ENCODE measurements around the gene NRN1L.
A peak's percentile ranks its signal among the peaks of the same experiment; 100 is the strongest.
"Not testable (repeated sequence)": the region's sequence is repeated elsewhere in the genome, so short reads cannot be mapped to it uniquely, and the experiment has no call there.

NRN1L gene

DNA sequence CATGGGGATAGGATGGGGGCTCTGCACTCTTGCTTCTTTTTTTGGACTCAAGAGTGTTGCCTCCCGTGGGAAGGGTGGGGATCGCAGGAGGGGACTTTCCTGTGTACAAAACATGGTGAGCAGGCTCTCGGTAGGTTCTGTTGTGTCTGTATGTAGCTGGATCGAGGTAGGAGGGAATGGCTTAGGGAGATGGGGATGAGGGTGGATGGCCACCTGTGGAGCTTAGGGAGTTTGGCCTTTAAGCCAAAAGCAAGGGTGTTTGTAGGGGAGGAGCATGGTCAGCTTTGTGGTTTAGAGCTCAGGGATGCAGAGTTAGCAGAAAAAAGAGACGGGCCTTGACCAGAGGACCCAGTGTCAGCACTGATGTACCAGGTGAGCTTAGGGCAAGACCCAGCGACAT is 22.8 kb upstream of the NRN1L start:
- no peak for ATAC-seq

- ATAC-seq: no peak
These were observed 21.8 kb upstream of the NRN1L start for GRCh38 chr16:67862623-67863583.

DNA sequence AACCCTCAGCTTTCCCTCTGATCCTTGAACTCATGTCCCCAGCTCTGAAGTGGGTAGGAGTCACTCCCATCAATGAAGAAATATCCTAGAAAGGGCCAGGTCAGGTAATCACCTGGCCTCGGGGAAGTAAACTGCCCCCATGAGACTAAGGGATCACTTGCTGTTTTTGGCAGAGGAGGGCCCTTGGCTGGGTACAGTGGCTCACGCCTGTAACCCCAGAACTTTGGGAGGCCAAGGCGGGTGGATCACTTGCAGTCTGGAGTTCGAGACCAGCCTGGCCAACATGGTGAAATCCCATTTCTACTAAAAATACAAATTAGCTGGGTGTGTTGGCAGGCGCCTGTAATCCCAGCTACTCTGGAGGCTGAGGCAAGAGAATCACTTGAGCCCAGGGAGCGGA is 20.6 kb upstream of the NRN1L start:
- ATAC-seq: not testable (repeated sequence)

- ATAC-seq: no peak
These were observed 20.1 kb upstream of the NRN1L start for GRCh38 chr16:67864594-67864993.

GRCh38 chr16:67865318-67865717 is 19.4 kb upstream of the NRN1L start:
- peak in 1 of 2 donors; percentile 58 for ATAC-seq

GRCh38 chr16:67868290-67868689 is 16.4 kb upstream of the NRN1L start:
- ATAC-seq: no peak

- ATAC-seq: no peak
These were observed 15.0 kb upstream of the NRN1L start for GRCh38 chr16:67869653-67870052.

- no peak for ATAC-seq
These were observed 13.4 kb upstream of the NRN1L start for GRCh38 chr16:67871256-67871655.

DNA sequence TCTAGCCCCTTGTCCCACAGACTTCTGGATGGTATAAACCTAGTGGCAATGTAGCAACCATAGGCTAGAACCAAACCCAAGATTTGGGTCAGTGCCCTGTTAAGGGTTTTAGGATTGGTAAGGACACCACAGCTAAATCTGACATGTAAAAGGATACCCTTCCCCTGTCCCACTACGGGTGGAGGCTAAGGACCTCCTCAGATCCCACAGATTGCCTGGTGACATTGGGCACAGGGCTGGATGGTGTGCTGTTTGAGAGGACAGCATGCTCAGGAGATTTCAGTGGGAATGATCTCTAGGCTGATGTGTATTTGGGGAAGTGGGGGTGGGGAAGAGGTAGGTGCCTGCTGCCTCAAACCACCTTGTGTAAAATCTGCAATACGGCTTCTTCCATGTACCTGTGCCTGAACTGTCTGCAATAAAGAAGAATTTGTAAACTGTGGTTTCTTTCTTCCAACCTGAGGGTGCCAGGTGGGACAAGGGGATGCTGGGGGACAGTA is 12.5 kb upstream of the NRN1L start:
- no peak for ATAC-seq

- peak; percentile 92 to 94 for ATAC-seq
These were observed 11.9 kb upstream of the NRN1L start, which contains the start of gene EDC4 for GRCh38 chr16:67872631-67873434. EDC4 (plus strand) TSS chr16:67873052; CDS start chr16:67873262, 210 bp downstream.

DNA sequence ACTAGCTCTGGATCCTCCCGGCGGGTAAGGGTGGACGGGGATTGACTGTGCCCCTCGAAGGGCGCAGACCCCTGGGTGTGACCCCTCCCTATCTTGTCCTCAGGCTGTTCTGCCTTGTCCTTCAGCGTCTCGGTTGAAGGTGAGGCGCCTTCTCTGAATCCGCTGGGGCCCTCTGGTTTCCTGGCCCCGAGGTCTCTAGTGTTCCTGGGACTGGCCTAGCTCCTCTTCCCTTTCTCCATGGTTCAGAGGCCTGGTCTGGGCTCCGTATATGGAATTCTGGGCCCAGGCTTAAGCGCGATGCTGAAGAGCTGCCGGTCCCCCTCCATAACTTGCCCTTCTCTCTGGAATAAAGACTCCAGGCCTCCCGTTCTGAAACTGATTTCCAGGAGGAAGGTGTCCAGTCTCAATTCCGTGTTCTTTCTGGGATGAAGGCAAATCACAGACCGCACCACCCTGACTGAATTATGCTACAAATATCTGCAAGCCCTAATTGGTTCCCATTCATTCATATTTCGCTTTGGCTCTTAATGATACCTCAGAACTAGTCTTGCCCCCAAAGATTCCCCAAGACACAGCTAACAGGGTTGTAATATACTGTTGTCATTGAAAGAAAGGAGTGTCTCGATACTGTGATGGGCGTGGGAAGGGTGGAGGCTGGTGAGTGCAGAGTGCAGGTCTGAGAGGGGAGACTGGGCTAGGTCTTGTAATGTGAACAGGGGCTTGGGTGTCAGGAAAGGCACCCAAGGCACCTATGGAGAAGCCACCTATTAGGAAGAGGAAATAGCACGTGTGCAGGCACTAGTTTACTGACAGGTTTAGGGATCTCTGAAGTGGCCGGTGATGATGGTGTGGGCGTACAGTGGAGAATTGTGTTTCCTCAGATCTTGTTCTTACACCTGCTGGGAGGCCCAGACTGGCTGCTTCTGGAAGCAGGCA is 11.0 kb upstream of the NRN1L start:
- ATAC-seq: peak in 1 of 2 donors; percentile 11

DNA sequence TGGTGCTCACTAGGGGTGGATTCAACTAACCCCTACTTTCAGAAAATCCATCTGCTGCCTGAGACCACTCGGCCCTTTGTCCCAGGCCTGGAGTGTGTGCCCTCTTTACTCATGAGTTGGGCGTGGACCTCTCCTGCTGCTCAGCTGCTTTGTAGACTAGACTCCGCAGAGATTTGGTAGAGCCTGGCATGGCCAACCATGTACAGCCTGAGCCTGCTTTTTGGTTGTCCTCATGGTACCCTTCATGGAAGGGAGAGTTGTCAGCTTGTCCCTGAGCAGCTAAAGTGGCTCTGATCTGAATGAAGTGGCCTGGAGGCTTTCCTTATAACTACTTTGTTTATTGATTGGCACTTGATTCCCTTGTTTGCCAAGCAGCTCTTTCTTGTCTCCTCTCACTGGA is 10.3 kb upstream of the NRN1L start:
- ATAC-seq: no peak

DNA sequence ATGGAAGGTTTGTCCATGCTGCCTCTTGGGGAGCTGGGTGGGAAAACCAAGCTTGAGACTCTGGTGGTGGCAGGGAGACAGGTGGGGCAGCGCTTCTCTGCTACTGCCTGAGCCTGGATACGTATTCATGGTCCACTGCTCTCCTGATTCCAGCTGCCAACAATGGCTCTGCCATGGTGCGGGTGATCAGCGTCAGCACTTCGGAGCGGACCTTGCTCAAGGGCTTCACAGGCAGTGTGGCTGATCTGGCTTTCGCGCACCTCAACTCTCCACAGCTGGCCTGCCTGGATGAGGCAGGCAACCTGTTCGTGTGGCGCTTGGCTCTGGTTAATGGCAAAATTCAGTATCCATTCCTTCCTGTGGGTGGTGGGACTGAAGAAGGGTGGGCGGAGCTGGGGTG is 7.6 kb upstream of the NRN1L start:
- ATAC-seq: no peak

GRCh38 chr16:67878232-67878631 is 6.5 kb upstream of the NRN1L start:
- ATAC-seq: no peak

GRCh38 chr16:67878846-67879245 is 5.8 kb upstream of the NRN1L start:
- no peak for ATAC-seq

DNA sequence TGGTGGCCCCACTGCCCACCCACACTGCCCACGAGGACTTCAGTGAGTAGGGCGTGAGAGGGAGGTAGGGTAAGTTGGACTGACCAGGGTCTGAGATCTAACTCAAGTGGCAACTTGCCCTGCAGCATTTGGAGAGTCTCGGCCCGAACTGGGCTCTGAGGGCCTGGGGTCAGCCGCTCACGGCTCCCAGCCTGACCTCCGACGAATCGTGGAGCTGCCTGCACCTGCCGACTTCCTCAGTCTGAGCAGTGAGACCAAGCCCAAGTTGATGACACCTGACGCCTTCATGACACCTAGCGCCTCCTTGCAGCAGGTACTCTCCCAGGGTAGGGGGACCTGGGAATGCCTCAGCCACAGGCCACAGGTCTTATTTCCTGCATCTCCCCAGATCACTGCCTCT is 5.2 kb upstream of the NRN1L start:
- ATAC-seq: no peak

DNA sequence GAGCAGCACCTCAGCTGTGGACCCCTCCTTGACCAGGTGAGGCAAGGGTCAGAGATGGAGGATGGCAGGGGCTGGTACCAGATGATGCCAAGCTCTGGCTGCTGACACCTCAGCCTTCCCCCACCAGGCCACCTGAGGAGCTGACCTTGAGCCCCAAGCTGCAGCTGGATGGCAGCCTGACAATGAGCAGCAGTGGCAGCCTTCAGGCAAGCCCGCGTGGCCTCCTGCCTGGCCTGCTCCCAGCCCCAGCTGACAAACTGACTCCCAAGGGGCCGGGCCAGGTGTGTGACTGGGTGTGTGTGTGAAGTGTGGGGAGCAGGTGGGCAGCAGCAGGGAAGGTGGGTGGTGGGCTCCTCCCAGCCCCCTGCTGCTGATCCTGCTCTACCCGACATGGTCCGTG is 4.7 kb upstream of the NRN1L start:
- no peak for ATAC-seq

DNA sequence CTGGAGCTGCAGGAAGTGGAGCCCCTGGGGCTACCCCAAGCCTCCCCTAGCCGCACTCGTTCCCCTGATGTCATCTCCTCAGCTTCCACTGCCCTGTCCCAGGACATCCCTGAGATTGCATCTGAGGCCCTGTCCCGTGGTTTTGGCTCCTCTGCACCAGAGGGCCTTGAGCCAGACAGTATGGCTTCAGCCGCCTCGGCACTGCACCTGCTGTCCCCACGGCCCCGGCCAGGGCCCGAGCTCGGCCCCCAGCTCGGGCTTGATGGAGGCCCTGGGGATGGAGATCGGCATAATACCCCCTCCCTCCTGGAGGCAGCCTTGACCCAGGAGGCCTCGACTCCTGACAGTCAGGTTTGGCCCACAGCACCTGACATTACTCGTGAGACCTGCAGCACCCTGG is 4.1 kb upstream of the NRN1L start:
- no peak for ATAC-seq

DNA sequence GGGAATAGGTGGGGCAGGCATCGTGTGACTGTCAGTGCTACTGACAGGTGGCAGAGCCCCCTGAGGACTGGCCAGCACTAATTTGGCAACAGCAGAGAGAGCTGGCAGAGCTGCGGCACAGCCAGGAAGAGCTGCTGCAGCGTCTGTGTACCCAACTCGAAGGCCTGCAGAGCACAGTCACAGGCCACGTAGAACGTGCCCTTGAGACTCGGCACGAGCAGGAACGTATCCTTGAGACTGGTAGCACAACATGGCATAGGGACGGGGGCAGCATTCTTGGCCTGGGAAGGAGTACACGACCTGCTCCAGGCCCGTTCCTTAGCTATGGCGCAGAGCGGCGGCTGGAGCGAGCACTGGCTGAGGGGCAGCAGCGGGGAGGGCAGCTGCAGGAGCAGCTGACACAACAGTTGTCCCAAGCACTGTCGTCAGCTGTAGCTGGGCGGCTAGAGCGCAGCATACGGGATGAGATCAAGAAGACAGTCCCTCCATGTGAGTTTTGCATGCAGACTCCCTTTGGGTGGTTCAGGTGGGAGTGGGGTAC is 3.0 kb upstream of the NRN1L start:
- ATAC-seq: no peak

DNA sequence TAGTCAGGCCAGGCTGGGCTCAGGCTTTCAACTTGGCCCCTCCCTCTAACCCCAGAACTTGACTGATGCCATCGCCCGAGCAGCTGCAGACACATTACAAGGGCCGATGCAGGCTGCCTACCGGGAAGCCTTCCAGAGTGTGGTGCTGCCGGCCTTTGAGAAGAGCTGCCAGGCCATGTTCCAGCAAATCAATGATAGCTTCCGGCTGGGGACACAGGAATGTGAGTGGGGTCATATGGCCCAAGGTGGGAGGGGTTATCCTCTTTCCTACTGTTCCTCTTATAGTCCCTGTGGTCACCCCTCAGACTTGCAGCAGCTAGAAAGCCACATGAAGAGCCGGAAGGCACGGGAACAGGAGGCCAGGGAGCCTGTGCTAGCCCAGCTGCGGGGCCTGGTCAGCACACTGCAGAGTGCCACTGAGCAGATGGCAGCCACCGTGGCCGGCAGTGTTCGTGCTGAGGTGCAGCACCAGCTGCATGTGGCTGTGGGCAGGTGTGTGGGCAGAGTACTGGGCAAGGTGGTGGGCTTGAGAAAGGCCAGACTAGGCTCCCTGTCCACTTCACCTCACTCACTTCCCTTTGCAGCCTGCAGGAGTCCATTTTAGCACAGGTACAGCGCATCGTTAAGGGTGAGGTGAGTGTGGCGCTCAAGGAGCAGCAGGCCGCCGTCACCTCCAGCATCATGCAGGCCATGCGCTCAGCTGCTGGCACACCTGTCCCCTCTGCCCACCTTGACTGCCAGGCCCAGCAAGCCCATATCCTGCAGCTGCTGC is 2.1 kb upstream of the NRN1L start:
- ATAC-seq: no peak
